Mesenchymal stem cell (in vitro differentiated cells and primary cell): ENCODE results near the gene GLI1.
"Not testable (repeated sequence)": the region's sequence is repeated elsewhere in the genome, so short reads cannot be mapped to it uniquely, and the experiment has no call there.

ENCODE experiments used
- DNase-seq: peaks from one replicate; pipeline ENCODE4 v3.0.0-alpha.2; 2013
- H2AFZ ChIP-seq: one replicate; pipeline ENCODE4 v1.6.1; 2013; ENCODE audit warnings: low read depth, mild to moderate bottlenecking, control low read depth, inconsistent platforms, low read length, moderate library complexity
- H2AK5ac ChIP-seq: 2 replicates; pipeline ENCODE4 v1.6.1; 2013; ENCODE audit warnings: low read length, moderate library complexity, mild to moderate bottlenecking, inconsistent platforms; ENCODE audit not compliant: severe bottlenecking
- H2BK120ac ChIP-seq: one replicate; pipeline ENCODE4 v1.6.1; 2013; ENCODE audit warnings: low read depth, mild to moderate bottlenecking, inconsistent platforms, low read length, moderate library complexity
- H2BK12ac ChIP-seq, 2 experiments: one replicate each; pipeline ENCODE4 v1.6.1; 2013; ENCODE audit warnings: inconsistent platforms in 2 of 2, low read length in 2 of 2, mild to moderate bottlenecking in 2 of 2, moderate library complexity in 2 of 2, control low read depth in 1 of 2
- H2BK15ac ChIP-seq: one replicate; pipeline ENCODE4 v1.6.1; 2013; ENCODE audit warnings: mild to moderate bottlenecking, low read depth, inconsistent platforms; ENCODE audit not compliant: poor library complexity, severe bottlenecking
- H2BK5ac ChIP-seq: 2 replicates; pipeline ENCODE4 v1.6.1; 2013; ENCODE audit warnings: low read depth, mild to moderate bottlenecking, low read length, control low read depth, inconsistent platforms; ENCODE audit not compliant: poor library complexity, severe bottlenecking
- H3K14ac ChIP-seq, 2 experiments: one replicate each; pipeline ENCODE4 v1.6.1; 2013; ENCODE audit warnings: inconsistent platforms in 2 of 2, low read length in 2 of 2, control low read depth in 1 of 2, mild to moderate bottlenecking in 1 of 2, moderate library complexity in 1 of 2
- H3K18ac ChIP-seq, 2 experiments: one replicate each; pipeline ENCODE4 v1.6.1; 2013; ENCODE audit warnings: inconsistent platforms in 2 of 2, low read length in 2 of 2, control low read depth in 1 of 2, low read depth in 1 of 2, mild to moderate bottlenecking in 1 of 2
- H3K23ac ChIP-seq, 2 experiments: one replicate each; pipeline ENCODE4 v1.6.1; 2013; ENCODE audit warnings: inconsistent platforms in 2 of 2, low read length in 2 of 2, mild to moderate bottlenecking in 2 of 2, moderate library complexity in 2 of 2, control low read depth in 1 of 2
- H3K27ac ChIP-seq: 2 replicates; pipeline ENCODE4 v1.5.1; 2013; ENCODE audit warnings: mild to moderate bottlenecking, moderate library complexity, low read length, control low read depth, inconsistent platforms; ENCODE audit not compliant: poor library complexity, severe bottlenecking
- H3K27me3 ChIP-seq, 2 experiments: 2 replicates each; pipeline versions ENCODE4 v1.6.1 to v1.7.0; 2013; ENCODE audit warnings: low read length in 2 of 2, mild to moderate bottlenecking in 2 of 2, moderate library complexity in 2 of 2, control low read depth in 1 of 2, inconsistent platforms in 1 of 2; ENCODE audit not compliant: control insufficient read depth in 1 of 2, insufficient read depth in 1 of 2
- H3K36me3 ChIP-seq, 2 experiments: 2 replicates each; pipeline versions ENCODE4 v1.6.1 to v1.7.0; 2013; ENCODE audit warnings: low read length in 2 of 2, control low read depth in 1 of 2, inconsistent platforms in 1 of 2, low read depth in 1 of 2, mild to moderate bottlenecking in 1 of 2; ENCODE audit not compliant: insufficient read depth in 2 of 2, control insufficient read depth in 1 of 2
- H3K4ac ChIP-seq, 2 experiments: one replicate each; pipeline ENCODE4 v1.6.1; 2013; ENCODE audit warnings: inconsistent platforms in 2 of 2, low read length in 2 of 2, mild to moderate bottlenecking in 2 of 2, moderate library complexity in 2 of 2, control low read depth in 1 of 2, low read depth in 1 of 2
- H3K4me1 ChIP-seq: 2 replicates; pipeline ENCODE4 v1.6.1; 2013; ENCODE audit warnings: low read depth, low read length, control low read depth; ENCODE audit not compliant: control insufficient read depth, insufficient read depth
- H3K4me2 ChIP-seq: 2 replicates; pipeline ENCODE4 v1.6.1; 2013; ENCODE audit warnings: low read length, mild to moderate bottlenecking, inconsistent platforms; ENCODE audit not compliant: poor library complexity, severe bottlenecking
- H3K4me3 ChIP-seq, 2 experiments: 2 replicates each; pipeline versions ENCODE4 v1.5.1 to v1.7.0; 2013; ENCODE audit warnings: low read length in 2 of 2, mild to moderate bottlenecking in 2 of 2, control low read depth in 1 of 2, low read depth in 1 of 2; ENCODE audit not compliant: insufficient read depth in 1 of 2
- H3K79me1 ChIP-seq: replicated peaks from 2 replicates; pipeline ENCODE4 v1.6.1; 2013; ENCODE audit warnings: mild to moderate bottlenecking, control low read depth, low read length, inconsistent platforms; ENCODE audit not compliant: poor library complexity, severe bottlenecking
- H3K9ac ChIP-seq: 2 replicates; pipeline ENCODE4 v1.7.0; 2013; ENCODE audit warnings: mild to moderate bottlenecking, low read length, moderate library complexity
- H3K9me3 ChIP-seq: 2 replicates; pipeline ENCODE4 v1.7.0; 2013; ENCODE audit warnings: mild to moderate bottlenecking, low read length; ENCODE audit not compliant: control insufficient read depth
- H4K8ac ChIP-seq: one replicate; pipeline ENCODE4 v1.6.1; 2013; ENCODE audit warnings: inconsistent platforms, mild to moderate bottlenecking, low read length, moderate library complexity
- H4K91ac ChIP-seq: one replicate; pipeline ENCODE4 v1.6.1; 2013; ENCODE audit warnings: mild to moderate bottlenecking, low read length, inconsistent platforms
- WGBS: methylation state at CpG from one replicate; pipeline ENCODE4 v1.1.7; 2013; ENCODE audit warnings: mixed read lengths; 5-methylcytosine and 5-hydroxymethylcytosine counted together

GLI1 gene

DNA sequence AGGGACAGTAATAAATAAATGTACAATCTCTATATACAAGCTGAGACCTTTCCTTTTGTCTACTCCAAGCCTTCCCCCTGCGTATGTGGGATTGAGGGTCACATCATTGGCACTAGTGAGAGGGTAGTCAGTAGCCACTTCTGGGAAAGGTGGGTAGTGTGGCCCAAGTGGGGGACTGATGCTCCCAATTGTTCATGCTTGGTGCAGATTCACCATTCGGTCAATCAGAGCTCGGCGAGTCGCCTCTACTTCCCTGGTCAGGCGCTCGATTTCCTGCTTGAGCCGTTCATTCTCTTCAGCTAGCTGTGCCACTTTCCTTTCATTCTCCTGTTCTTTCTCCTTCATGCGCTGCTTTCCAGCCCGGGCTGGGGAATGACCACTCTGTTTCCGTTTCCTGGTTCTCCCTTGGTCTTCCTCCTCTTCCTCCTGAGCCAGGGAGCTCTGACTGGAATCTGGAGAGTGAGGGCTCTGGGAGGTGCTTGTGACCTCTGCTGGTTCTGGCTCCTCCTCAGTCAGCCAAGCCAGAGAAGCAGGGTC is 57.1 kb downstream of the GLI1 start:
- no peak overlapping the region for H4K91ac ChIP-seq
- peaks cover 12% of the 10 kb centered on the region for H3K79me1 ChIP-seq
- H3K14ac ChIP-seq: no peak overlapping the region
- H2BK120ac ChIP-seq: no peak overlapping the region
- peak; percentile 28 for DNase-seq
- no peak overlapping the region for H2AFZ ChIP-seq
- H3K27ac ChIP-seq: no peak overlapping the region
- H4K8ac ChIP-seq: no peak overlapping the region
- no peak overlapping the region for H3K4ac ChIP-seq
- H3K18ac ChIP-seq: no peak overlapping the region
- H2AK5ac ChIP-seq: no peak overlapping the region
- no peak overlapping the region for H2BK12ac ChIP-seq
- 96% methylated on average over 8 of the region's 11 CpGs for WGBS
- H2BK15ac ChIP-seq: no peak overlapping the region
- H3K23ac ChIP-seq: no peak overlapping the region
- H3K36me3 ChIP-seq: peaks cover 36 to 69% of the 10 kb centered on the region in 2 experiments
- H3K9ac ChIP-seq: peak overlapping the region; percentile 98
- no peak overlapping the region for H2BK5ac ChIP-seq
- peaks cover 12% of the 10 kb centered on the region for H3K4me1 ChIP-seq
- H3K4me3 ChIP-seq: no peak overlapping the region
- H3K27me3 ChIP-seq: no peaks in the 10 kb centered on the region
- no peak overlapping the region for H3K4me2 ChIP-seq
- no peaks in the 10 kb centered on the region for H3K9me3 ChIP-seq

DNA sequence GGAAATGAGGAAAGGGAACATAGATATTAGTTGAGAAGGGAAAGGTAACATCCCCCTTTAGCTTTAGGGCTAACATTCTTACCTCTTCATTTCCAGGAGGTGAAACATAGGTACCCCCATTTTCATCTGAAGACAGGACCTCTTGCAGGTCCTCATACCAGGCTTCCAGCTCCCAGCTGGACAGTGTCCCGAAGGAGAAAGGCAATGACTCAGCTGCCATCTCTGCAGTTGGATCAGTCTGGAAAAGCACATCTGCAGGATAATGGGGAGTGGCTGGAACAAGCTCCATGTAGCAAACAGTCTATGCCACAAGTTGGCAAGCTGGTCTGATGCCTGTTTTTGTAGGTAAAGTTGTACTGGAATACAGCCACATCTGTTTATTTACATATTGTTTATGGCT is 57.6 kb downstream of the GLI1 start:
- peak; percentile 72 for DNase-seq
- no peak overlapping the region for H3K4ac ChIP-seq
- H2BK12ac ChIP-seq: no peak overlapping the region
- no peak overlapping the region for H4K8ac ChIP-seq
- H2AK5ac ChIP-seq: no peak overlapping the region
- H3K27ac ChIP-seq: no peak overlapping the region
- peak overlapping the region in 1 of 2 experiments; percentile 94 for H3K4me3 ChIP-seq
- no peaks in the 10 kb centered on the region for H3K27me3 ChIP-seq
- H2AFZ ChIP-seq: no peak overlapping the region
- WGBS: 34% methylated on average over 1 of the region's 1 CpG
- H3K36me3 ChIP-seq: peaks cover 32 to 64% of the 10 kb centered on the region in 2 experiments
- peak overlapping the region; percentile 98 for H3K9ac ChIP-seq
- H3K9me3 ChIP-seq: no peaks in the 10 kb centered on the region
- H4K91ac ChIP-seq: no peak overlapping the region
- no peak overlapping the region for H3K4me2 ChIP-seq
- no peak overlapping the region for H3K18ac ChIP-seq
- no peak overlapping the region for H2BK120ac ChIP-seq
- H2BK5ac ChIP-seq: no peak overlapping the region
- no peak overlapping the region for H3K14ac ChIP-seq
- peaks cover 15% of the 10 kb centered on the region for H3K4me1 ChIP-seq
- H3K23ac ChIP-seq: no peak overlapping the region
- peaks cover 9% of the 10 kb centered on the region for H3K79me1 ChIP-seq
- no peak overlapping the region for H2BK15ac ChIP-seq

DNA sequence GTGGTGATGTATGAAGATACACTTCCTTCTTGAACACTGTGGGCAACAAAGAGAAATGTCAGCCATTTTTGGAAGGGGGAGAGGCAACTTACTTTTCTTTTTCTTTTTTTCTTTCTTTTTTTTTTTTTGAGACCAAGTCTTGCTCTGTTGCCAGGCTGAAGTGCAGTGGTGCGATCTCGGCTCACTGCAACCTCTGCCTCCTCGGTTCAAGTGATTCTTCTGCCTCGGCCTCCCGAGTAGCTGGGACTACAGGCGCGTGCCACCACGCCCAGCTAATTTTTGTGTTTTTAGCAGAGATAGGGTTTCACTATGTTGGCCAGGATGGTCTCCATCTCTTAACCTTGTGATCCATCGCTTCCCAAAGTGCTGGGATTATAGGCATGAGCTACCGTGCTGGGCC is 58.1 kb downstream of the GLI1 start:
- not testable (repeated sequence) for H3K14ac ChIP-seq, H3K79me1 ChIP-seq, H4K91ac ChIP-seq, H2AFZ ChIP-seq, H3K9me3 ChIP-seq, H3K27ac ChIP-seq, H2BK15ac ChIP-seq, H3K27me3 ChIP-seq, H2BK12ac ChIP-seq, H4K8ac ChIP-seq, H3K23ac ChIP-seq, H3K18ac ChIP-seq, H2AK5ac ChIP-seq, H3K4ac ChIP-seq, H2BK5ac ChIP-seq, H2BK120ac ChIP-seq, DNase-seq, H3K4me2 ChIP-seq
- Histone ChIP-seq H3K36me3 (peaks cover 29 to 58% of the 10 kb centered on the region in 2 experiments), H3K4me3 (peak overlapping the region in 1 of 2 experiments; percentile 94), H3K4me1 (peaks cover 17% of the 10 kb centered on the region), H3K9ac (peak overlapping the region; percentile 98)
- WGBS: 98% methylated on average over 10 of the region's 10 CpGs

DNA sequence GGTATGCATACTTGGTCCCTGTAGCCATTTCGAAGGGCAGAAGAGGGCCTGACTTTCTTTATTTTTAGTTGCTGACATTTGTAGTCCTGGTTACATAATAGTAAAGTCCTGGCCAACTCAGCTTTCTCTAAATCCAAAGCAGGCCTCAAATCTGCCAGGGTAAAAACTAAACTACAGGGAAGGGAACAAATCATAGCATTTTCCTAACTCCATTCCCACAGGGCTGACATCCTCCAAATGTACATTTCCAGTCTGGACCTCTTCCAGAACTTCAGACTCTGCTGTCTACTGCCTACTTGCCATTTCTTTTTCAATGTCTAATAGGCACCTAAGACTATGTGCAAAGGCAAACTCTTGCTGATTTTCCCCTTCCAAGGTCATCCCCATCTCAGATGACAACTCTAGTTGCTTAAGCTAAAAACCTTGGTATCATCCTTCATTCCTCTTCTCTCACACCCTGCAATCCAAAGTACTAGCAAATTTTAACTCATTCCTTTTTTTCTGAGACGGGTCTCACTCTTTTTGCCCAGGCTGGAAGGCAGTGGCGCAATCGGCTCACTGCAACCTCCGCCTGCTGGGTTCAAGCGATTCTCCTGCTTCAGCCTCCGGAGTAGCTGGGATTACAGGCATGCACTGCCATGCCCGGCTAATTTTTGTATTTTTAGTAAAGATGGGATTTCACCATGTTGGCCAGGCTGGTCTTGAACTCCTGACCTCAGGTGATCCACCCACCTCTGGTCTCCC is 58.8 kb downstream of the GLI1 start:
- Histone ChIP-seq H3K9me3 (no peaks in the 10 kb centered on the region), H2BK120ac (no peak overlapping the region), H3K9ac (peak overlapping the region; percentile 98), H2BK5ac (no peak overlapping the region), H2AFZ (no peak overlapping the region), H3K27me3 (no peaks in the 10 kb centered on the region), H4K91ac (no peak overlapping the region), H3K27ac (no peak overlapping the region), H3K18ac (no peak overlapping the region), H3K4ac (no peak overlapping the region), H4K8ac (no peak overlapping the region), H2BK15ac (no peak overlapping the region), H3K4me3 (peak overlapping the region in 1 of 2 experiments; percentile 94), H2AK5ac (no peak overlapping the region), H3K4me2 (peak overlapping the region; percentile 71), H3K36me3 (peaks cover 25 to 52% of the 10 kb centered on the region in 2 experiments), H3K23ac (peak overlapping the region in 1 of 2 experiments; percentile 68), H3K79me1 (peaks cover 6% of the 10 kb centered on the region), H3K14ac (no peak overlapping the region), H2BK12ac (no peak overlapping the region), H3K4me1 (peaks cover 17% of the 10 kb centered on the region)
- 92% methylated on average over 7 of the region's 8 CpGs for WGBS
- peak; percentile 15 for DNase-seq
